Measurements from ENCODE around the gene DALRD3.

The DALRD3 gene

DNA sequence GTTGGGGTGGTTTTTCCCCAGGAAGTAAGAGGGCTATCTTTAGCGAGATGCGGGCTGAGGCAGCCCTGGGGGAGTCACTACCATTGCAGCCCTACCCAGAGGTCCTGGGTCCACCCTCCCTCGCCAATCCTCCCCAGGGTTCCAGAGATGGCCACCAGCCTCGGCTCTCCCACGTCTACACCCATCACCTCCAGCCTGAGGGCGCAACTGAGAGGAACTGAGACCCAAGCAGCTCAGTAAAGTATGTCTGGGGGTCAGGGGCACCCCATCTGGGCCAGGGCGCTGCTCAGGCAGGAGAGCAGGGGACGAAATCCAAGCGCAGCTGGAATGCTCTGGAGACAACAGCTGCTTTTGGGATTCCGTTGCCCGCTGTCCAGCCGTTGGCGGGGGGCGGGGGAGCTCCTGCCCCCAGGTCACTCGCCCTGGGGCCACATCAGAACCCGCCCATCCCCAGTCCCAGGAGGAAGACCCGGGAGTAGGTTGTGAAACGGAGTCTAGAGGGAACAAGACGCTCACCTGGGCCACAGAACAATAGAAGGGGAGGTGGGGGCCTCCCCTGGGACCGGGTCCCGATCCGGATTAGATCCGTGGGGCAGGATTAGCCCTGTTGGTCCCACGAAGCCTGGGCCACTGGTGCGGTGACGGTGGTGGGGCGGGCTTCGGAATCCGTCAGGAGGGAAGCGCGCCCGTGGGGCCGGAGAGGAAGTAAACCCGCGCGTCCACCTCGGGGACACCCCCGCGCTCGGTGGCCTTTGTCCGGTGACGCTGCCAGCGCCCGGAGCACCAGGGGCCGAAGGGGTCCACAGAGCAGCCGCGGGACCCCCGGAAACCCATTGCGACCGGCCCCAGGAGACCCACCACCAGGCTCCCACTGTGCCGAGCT is 2.2 kb upstream of the DALRD3 start:
- peak overlapping the region; percentile 72 for H3K27ac ChIP-seq (ENCODE audit: low read length)
- H3K4me1 ChIP-seq (ENCODE audit: control insufficient read depth, low read depth, low read length), result peaks cover 6% of the 10 kb centered on the region
- peak overlapping the region; percentile 89 for H3K9ac ChIP-seq (ENCODE audit: low read length)

GRCh38 chr3:49019941-49020329 is 1.6 kb upstream of the DALRD3 start:
- H3K27me3 ChIP-seq (ENCODE audit: control insufficient read depth, insufficient read depth, low read length), result no peaks in the 10 kb centered on the region
- peaks cover 6% of the 10 kb centered on the region for H3K4me1 ChIP-seq (ENCODE audit: control insufficient read depth, low read depth, low read length)
- no peaks in the 10 kb centered on the region for H3K9me3 ChIP-seq (ENCODE audit: control insufficient read depth, low read depth, low read length)
- H3K27ac ChIP-seq (ENCODE audit: low read length), result no peak overlapping the region
- H3K36me3 ChIP-seq (ENCODE audit: control insufficient read depth, low read depth, low read length), result peaks cover 31% of the 10 kb centered on the region
- peak overlapping the region; percentile 67 for H3K4me3 ChIP-seq (ENCODE audit: low read length)
- peak overlapping the region; percentile 89 for H3K9ac ChIP-seq (ENCODE audit: low read length)

More for the DNA sequence above, 2.2 kb upstream of the DALRD3 start:
- H3K4me3 ChIP-seq (ENCODE audit: low read length), result peak overlapping the region; percentile 67
- peaks cover 31% of the 10 kb centered on the region for H3K36me3 ChIP-seq (ENCODE audit: control insufficient read depth, low read depth, low read length)
- no peaks in the 10 kb centered on the region for H3K9me3 ChIP-seq (ENCODE audit: control insufficient read depth, low read depth, low read length)
- no peaks in the 10 kb centered on the region for H3K27me3 ChIP-seq (ENCODE audit: control insufficient read depth, insufficient read depth, low read length)

DNA sequence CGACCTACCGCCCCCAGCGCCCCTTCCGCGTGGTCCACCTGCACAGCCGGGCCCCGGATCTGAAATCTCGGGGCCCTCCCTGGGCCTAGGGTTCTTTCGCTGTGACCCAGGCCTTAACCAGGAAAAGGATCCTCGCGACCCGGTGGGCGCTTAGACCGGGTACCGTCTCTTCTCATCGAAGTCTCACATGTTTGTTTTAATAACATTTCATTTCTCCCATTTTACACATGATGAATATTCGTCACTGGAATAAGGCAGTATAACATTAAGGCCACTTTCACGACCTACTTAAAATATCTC is 277 bp upstream of the DALRD3 start:
- Histone ChIP-seq H3K4me3 (ENCODE audit: low read length) (peak overlapping the region; percentile 72), H3K27ac (ENCODE audit: low read length) (no peak overlapping the region), H3K4me1 (ENCODE audit: control insufficient read depth, low read depth, low read length) (peaks cover 6% of the 10 kb centered on the region), H3K36me3 (ENCODE audit: control insufficient read depth, low read depth, low read length) (peaks cover 29% of the 10 kb centered on the region), H3K27me3 (ENCODE audit: control insufficient read depth, insufficient read depth, low read length) (no peaks in the 10 kb centered on the region), H3K9me3 (ENCODE audit: control insufficient read depth, low read depth, low read length) (no peaks in the 10 kb centered on the region), H3K9ac (ENCODE audit: low read length) (peak overlapping the region; percentile 41)

DNA sequence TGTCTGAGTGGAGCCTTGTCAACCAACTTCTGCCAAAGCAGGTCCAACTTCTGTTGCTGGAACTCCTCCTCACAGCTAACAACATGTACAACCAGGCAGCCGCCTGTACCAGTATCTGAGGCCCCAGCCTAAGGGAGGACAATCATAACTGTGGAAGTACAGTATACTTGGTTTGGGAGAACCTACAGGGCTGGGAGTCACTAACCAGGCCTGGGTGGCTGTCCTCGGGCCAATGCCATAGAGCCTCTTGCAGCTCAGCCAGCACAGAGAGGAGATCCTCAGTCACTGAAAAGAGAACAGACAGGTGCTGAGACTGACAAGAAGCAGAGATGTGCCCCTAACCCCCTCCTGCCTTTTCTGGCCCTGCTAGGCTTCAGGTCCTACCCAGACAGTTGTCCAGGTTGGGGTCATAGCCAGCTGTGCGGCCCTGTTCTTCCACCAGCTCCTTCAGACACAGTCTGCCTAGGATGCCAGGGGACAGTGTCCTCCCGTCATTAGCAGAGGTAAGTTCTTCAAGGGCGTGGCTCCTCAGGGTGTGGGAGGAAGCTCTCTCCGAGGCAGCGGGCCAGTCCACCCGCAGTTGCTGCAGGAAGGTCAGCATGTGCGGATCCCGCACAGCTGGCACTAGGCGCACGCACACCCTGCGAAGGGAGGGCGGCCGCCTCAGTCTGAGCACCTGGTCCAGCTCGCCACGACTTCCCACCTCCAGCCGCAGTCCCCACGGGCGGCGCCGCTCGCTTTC is 980 bp downstream of the DALRD3 start:
- H3K9ac ChIP-seq (ENCODE audit: low read length), result peak overlapping the region; percentile 41
- H3K27ac ChIP-seq (ENCODE audit: low read length), result no peak overlapping the region
- H3K36me3 ChIP-seq (ENCODE audit: control insufficient read depth, low read depth, low read length), result peaks cover 34% of the 10 kb centered on the region
- no peaks in the 10 kb centered on the region for H3K9me3 ChIP-seq (ENCODE audit: control insufficient read depth, low read depth, low read length)
- H3K4me3 ChIP-seq (ENCODE audit: low read length), result peak overlapping the region; percentile 72
- no peaks in the 10 kb centered on the region for H3K27me3 ChIP-seq (ENCODE audit: control insufficient read depth, insufficient read depth, low read length)
- peaks cover 6% of the 10 kb centered on the region for H3K4me1 ChIP-seq (ENCODE audit: control insufficient read depth, low read depth, low read length)

GRCh38 chr3:49016414-49017228 is 1.8 kb downstream of the DALRD3 start:
- Histone ChIP-seq H3K36me3 (ENCODE audit: control insufficient read depth, low read depth, low read length) (peaks cover 42% of the 10 kb centered on the region), H3K27me3 (ENCODE audit: control insufficient read depth, insufficient read depth, low read length) (no peaks in the 10 kb centered on the region), H3K27ac (ENCODE audit: low read length) (no peak overlapping the region), H3K4me1 (ENCODE audit: control insufficient read depth, low read depth, low read length) (peaks cover 6% of the 10 kb centered on the region), H3K9ac (ENCODE audit: low read length) (no peak overlapping the region), H3K4me3 (ENCODE audit: low read length) (no peak overlapping the region), H3K9me3 (ENCODE audit: control insufficient read depth, low read depth, low read length) (no peaks in the 10 kb centered on the region)

DNA sequence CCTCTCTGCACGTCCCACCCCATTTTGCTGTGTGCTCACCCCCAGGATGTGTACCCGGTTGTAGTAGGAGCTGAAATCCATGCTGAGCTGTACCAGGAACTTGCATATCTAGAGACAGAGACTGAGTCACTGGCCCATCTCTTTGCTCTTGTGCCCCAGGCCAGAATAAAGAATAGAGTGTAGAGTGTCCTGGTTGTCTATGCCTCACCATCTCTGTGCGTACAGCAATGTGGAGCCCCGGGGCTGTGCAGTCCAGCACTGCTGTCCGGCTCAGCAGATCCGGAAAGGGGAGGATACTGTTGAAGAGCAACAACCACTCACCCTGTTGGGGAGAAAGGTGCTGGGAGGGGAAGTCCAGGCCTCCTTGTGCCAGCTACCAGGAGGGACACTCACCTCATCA is 2.6 kb downstream of the DALRD3 start:
- Histone ChIP-seq H3K9ac (ENCODE audit: low read length) (no peak overlapping the region), H3K27ac (ENCODE audit: low read length) (no peak overlapping the region), H3K27me3 (ENCODE audit: control insufficient read depth, insufficient read depth, low read length) (no peaks in the 10 kb centered on the region), H3K36me3 (ENCODE audit: control insufficient read depth, low read depth, low read length) (peaks cover 47% of the 10 kb centered on the region), H3K4me1 (ENCODE audit: control insufficient read depth, low read depth, low read length) (peaks cover 6% of the 10 kb centered on the region), H3K4me3 (ENCODE audit: low read length) (no peak overlapping the region), H3K9me3 (ENCODE audit: control insufficient read depth, low read depth, low read length) (no peaks in the 10 kb centered on the region)

DNA sequence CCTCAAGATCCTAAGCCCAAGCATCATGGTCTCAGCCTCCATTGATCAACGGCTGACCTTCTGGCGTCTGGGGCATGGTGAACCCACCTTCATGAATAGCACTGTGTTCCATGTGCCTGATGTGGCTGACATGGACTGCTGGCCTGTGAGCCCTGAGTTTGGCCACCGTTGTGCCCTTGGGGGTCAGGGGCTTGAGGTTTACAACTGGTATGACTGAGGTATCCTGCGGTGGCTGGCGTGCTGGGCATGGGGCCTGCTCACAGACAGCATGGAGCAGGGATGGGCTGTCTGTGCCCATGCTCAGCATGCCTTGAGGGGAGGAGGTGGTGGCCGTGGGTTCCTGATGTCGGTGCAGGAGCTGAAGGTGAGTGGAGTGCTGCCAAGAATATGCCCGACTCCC is 3.3 kb downstream of the DALRD3 start:
- H3K27me3 ChIP-seq (ENCODE audit: control insufficient read depth, insufficient read depth, low read length), result no peaks in the 10 kb centered on the region
- H3K27ac ChIP-seq (ENCODE audit: low read length), result no peak overlapping the region
- H3K9ac ChIP-seq (ENCODE audit: low read length), result no peak overlapping the region
- H3K9me3 ChIP-seq (ENCODE audit: control insufficient read depth, low read depth, low read length), result no peaks in the 10 kb centered on the region
- peaks cover 47% of the 10 kb centered on the region for H3K36me3 ChIP-seq (ENCODE audit: control insufficient read depth, low read depth, low read length)
- peaks cover 3% of the 10 kb centered on the region for H3K4me1 ChIP-seq (ENCODE audit: control insufficient read depth, low read depth, low read length)
- H3K4me3 ChIP-seq (ENCODE audit: low read length), result no peak overlapping the region

GRCh38 chr3:49013738-49014660 is 4.4 kb downstream of the DALRD3 start:
- Histone ChIP-seq H3K9me3 (ENCODE audit: control insufficient read depth, low read depth, low read length) (no peaks in the 10 kb centered on the region), H3K9ac (ENCODE audit: low read length) (no peak overlapping the region), H3K36me3 (ENCODE audit: control insufficient read depth, low read depth, low read length) (peaks cover 47% of the 10 kb centered on the region), H3K4me1 (ENCODE audit: control insufficient read depth, low read depth, low read length) (no peaks in the 10 kb centered on the region), H3K27me3 (ENCODE audit: control insufficient read depth, insufficient read depth, low read length) (no peaks in the 10 kb centered on the region), H3K27ac (ENCODE audit: low read length) (no peak overlapping the region), H3K4me3 (ENCODE audit: low read length) (no peak overlapping the region)

DNA sequence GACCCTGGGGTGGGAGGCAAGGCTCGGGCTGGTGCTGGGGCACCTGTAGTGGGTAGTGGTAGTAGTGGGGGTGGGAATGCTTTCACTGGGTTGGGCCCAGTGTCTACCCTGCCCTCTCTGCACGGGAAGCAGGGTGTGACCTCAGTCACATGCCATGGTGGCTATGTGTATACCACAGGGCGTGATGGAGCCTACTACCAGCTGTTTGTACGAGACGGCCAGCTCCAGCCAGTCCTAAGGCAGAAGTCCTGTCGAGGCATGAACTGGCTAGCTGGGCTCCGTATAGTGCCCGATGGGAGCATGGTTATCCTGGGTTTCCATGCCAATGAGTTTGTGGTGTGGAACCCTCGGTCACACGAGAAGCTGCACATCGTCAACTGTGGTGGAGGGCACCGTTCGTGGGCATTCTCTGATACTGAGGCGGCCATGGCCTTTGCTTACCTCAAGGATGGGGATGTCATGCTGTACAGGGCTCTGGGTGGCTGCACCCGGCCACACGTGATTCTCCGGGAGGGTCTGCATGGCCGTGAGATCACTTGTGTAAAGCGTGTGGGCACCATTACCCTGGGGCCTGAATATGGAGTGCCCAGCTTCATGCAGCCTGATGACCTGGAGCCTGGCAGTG is 5.2 kb downstream of the DALRD3 start:
- Histone ChIP-seq H3K4me3 (ENCODE audit: low read length) (no peak overlapping the region), H3K27me3 (ENCODE audit: control insufficient read depth, insufficient read depth, low read length) (no peaks in the 10 kb centered on the region), H3K4me1 (ENCODE audit: control insufficient read depth, low read depth, low read length) (peaks cover 2% of the 10 kb centered on the region), H3K27ac (ENCODE audit: low read length) (no peak overlapping the region), H3K9me3 (ENCODE audit: control insufficient read depth, low read depth, low read length) (no peaks in the 10 kb centered on the region), H3K36me3 (ENCODE audit: control insufficient read depth, low read depth, low read length) (peaks cover 47% of the 10 kb centered on the region), H3K9ac (ENCODE audit: low read length) (no peak overlapping the region)

GRCh38 chr3:49012441-49013017 is 5.9 kb downstream of the DALRD3 start:
- Histone ChIP-seq H3K9me3 (ENCODE audit: control insufficient read depth, low read depth, low read length) (no peaks in the 10 kb centered on the region), H3K36me3 (ENCODE audit: control insufficient read depth, low read depth, low read length) (peaks cover 47% of the 10 kb centered on the region), H3K27ac (ENCODE audit: low read length) (no peak overlapping the region), H3K4me3 (ENCODE audit: low read length) (no peak overlapping the region), H3K9ac (ENCODE audit: low read length) (no peak overlapping the region), H3K4me1 (ENCODE audit: control insufficient read depth, low read depth, low read length) (peaks cover 5% of the 10 kb centered on the region), H3K27me3 (ENCODE audit: control insufficient read depth, insufficient read depth, low read length) (no peaks in the 10 kb centered on the region)

All from iPS-18a (cell line).